Left cardiac atrium (tissue), 4 donors: ENCODE data around the gene MYMX. TPM values are rescaled to one million over a fixed set of nuclear protein-coding genes. Genes with fewer than 3 reads are reported as not detected.

ENCODE experiments used
- ATAC-seq, 2 donors: fragments of 200-7000 bp; cut with Tn5 transposase; one replicate each; pipeline ENCODE4 v1.9.1; 2020; ENCODE audit warnings: mild to moderate bottlenecking in 2 of 2, moderate library complexity in 2 of 2
- DNase-seq: peaks from one replicate; pipeline ENCODE4 v3.0.0-alpha.2; 2020
- intact Hi-C, 2 donors: fragments of 100-400 bp; cut with DNase I; formaldehyde crosslinking; loops; one replicate each; pipeline versions ENCODE4 v1.14.1 to v1.15.1; 2022 to 2023
- total RNA-seq, 2 donors: library from RNA; stranded (reverse); fragmentation: NEBNext Ultra II Directional; extraction: Animal tissue kit (Norgen Biotek cat#: 25700); gene quantifications; one replicate each; pipeline ENCODE4 v1.2.1, GENCODE V29; 2021
- donor health status: DM: no; HTN: yes; CAD: no.
- donor health status: DM: no; HTN: yes; CAD: no; lungs with severe emphysema.
- donor health status: DM: yes; HTN: yes; CAD: no.
- donor health status: Dilated cardiomyopathy.

The MYMX gene
- total RNA-seq, 2 donors from 2014 or later = 2.4 to 3.8 TPM

GRCh38 chr6:44256775-44257024, 40.0 kb downstream of the MYMX start:
- intact Hi-C loops = no loop called here
- DNase-seq (no peak), ATAC-seq (no peak)

- peak; percentile 77 for DNase-seq
- ATAC-seq = peak; percentile 71 to 88
- intact Hi-C loops = no loop called here
These were observed 40.5 kb downstream of the MYMX start, which contains the start of gene SLC35B2 for GRCh38 chr6:44257025-44257752. TSS of gene SLC35B2 (minus strand) at chr6:44257528. CDS start at chr6:44257410, 118 bp downstream.

GRCh38 chr6:44257753-44258324, 41.1 kb downstream of the MYMX start:
- ATAC-seq (no peak), DNase-seq (no peak)
- intact Hi-C loops = no loop called here

- DNase-seq = no peak
These were observed 41.7 kb downstream of the MYMX start for GRCh38 chr6:44258325-44258863.

GRCh38 chr6:44258921-44259320, 42.2 kb downstream of the MYMX start:
- ATAC-seq (no peak), DNase-seq (no peak)
- intact Hi-C loops = no loop called here

More at GRCh38 chr6:44258325-44258863, 41.7 kb downstream of the MYMX start:
- intact Hi-C loops = no loop called here
- no peak for ATAC-seq

GRCh38 chr6:44260011-44260410, 43.3 kb downstream of the MYMX start:
- DNase-seq (no peak), ATAC-seq (no peak)
- intact Hi-C loops = loop anchor here in 1 of 2 donors (10.0 kb wide), 1 partner anchor 165 kb away; no protein-coding TSS in a partner anchor

GRCh38 chr6:44260451-44261297, 43.9 kb downstream of the MYMX start:
- intact Hi-C loops = loop anchor here in 1 of 2 donors (10.0 kb wide), 1 partner anchor 166 kb away; no protein-coding TSS in a partner anchor
- no peak for ATAC-seq
- no peak for DNase-seq

- DNase-seq = no peak
- intact Hi-C loops = loop anchor here in 1 of 2 donors (10.0 kb wide), 1 partner anchor 167 kb away; no protein-coding TSS in a partner anchor
- no peak for ATAC-seq
These were observed 44.9 kb downstream of the MYMX start for GRCh38 chr6:44261581-44261980.

- ATAC-seq = no peak
- intact Hi-C loops = loop anchor here in 1 of 2 donors (10.0 kb wide), 1 partner anchor 168 kb away; no protein-coding TSS in a partner anchor
- DNase-seq = peak; percentile 23
These were observed 46.0 kb downstream of the MYMX start for GRCh38 chr6:44262467-44263353.

- intact Hi-C loops = loop anchor here in 1 of 2 donors (10.0 kb wide), 1 partner anchor 169 kb away; no protein-coding TSS in a partner anchor
- peak in 1 of 2 donors; percentile 1 for ATAC-seq
- DNase-seq = peak; percentile 23
These were observed 46.8 kb downstream of the MYMX start for GRCh38 chr6:44263354-44264100.

GRCh38 chr6:44264154-44265006, 47.7 kb downstream of the MYMX start:
- intact Hi-C loops = loop anchor here in 1 of 2 donors (10.0 kb wide), 1 partner anchor 170 kb away; no protein-coding TSS in a partner anchor
- no peak for DNase-seq
- peak in 1 of 2 donors; percentile 8 for ATAC-seq

- DNase-seq (peak; percentile 98), ATAC-seq (peak; percentile 94 to 95)
These were observed 48.4 kb downstream of the MYMX start, which contains the start of gene NFKBIE for GRCh38 chr6:44265007-44265721. TSS of gene NFKBIE (minus strand) at chr6:44265551. CDS start at chr6:44265346, 205 bp downstream.

GRCh38 chr6:44265722-44266233, 49.1 kb downstream of the MYMX start:
- intact Hi-C loops = loop anchor here in 1 of 2 donors (2.0 to 10.0 kb wide), 2 partner anchors 71 to 171 kb away; no protein-coding TSS in a partner anchor
- DNase-seq (no peak), ATAC-seq (no peak)

More at GRCh38 chr6:44265007-44265721, 48.4 kb downstream of the MYMX start, which contains the start of gene NFKBIE:
- intact Hi-C loops = loop anchor here in 1 of 2 donors (10.0 kb wide), 1 partner anchor 170 kb away; no protein-coding TSS in a partner anchor

GRCh38 chr6:44266347-44266746, 49.6 kb downstream of the MYMX start:
- no peak for DNase-seq
- intact Hi-C loops = loop anchor here in 1 of 2 donors (2.0 to 10.0 kb wide), 2 partner anchors 70 to 172 kb away; no protein-coding TSS in a partner anchor
- ATAC-seq = no peak

- DNase-seq = peak; percentile 8
- intact Hi-C loops = loop anchor here in 1 of 2 donors (2.0 to 10.0 kb wide), 2 partner anchors 70 to 172 kb away; no protein-coding TSS in a partner anchor
These were observed 50.5 kb downstream of the MYMX start for GRCh38 chr6:44267252-44267651.

More at GRCh38 chr6:44267252-44267651, 50.5 kb downstream of the MYMX start:
- no peak for ATAC-seq
